Breast epithelium (tissue), 4 donors: ENCODE results near the gene CACNA1E. TPM values are rescaled to one million over a fixed set of nuclear protein-coding genes. Genes with fewer than 3 reads are reported as not detected.

Source experiments
- DNase-seq, 2 donors: peaks; one replicate each; pipeline ENCODE4 v3.0.0-alpha.2; 2019; ENCODE audit warnings: low spot score in 2 of 2
- H3K27ac ChIP-seq, 2 donors: fragments of 200-600 bp; sonication (generic) in 1 of 2; one replicate each; pipeline ENCODE4 v1.5.1; 2016 to 2019; ENCODE audit warnings: mild to moderate bottlenecking in 1 of 2
- H3K27me3 ChIP-seq, 2 donors: fragments of 200-600 bp; sonication (generic) in 1 of 2; one replicate each; pipeline versions ENCODE4 v1.5.1 to v1.6.0; 2017 to 2019; ENCODE audit warnings: control low read depth in 1 of 2, mild to moderate bottlenecking in 1 of 2
- H3K36me3 ChIP-seq: fragments of 200-600 bp; one replicate; pipeline ENCODE4 v1.5.1; 2019
- H3K4me1 ChIP-seq, 2 donors: fragments of 200-600 bp; sonication (generic); one replicate each; pipeline ENCODE4 v1.5.1; 2016 to 2019; ENCODE audit warnings: control low read depth in 1 of 2
- H3K4me3 ChIP-seq, 3 donors: fragments of 200-600 bp; sonication (generic); 1 replicate in 2 of 3; 2 replicates in 1 of 3; pipeline ENCODE4 v1.5.1; 2016 to 2019; ENCODE audit warnings: mild to moderate bottlenecking in 3 of 3, moderate library complexity in 2 of 3
- H3K9me3 ChIP-seq, 2 donors: fragments of 200-600 bp; sonication (generic) in 1 of 2; one replicate each; pipeline ENCODE4 v1.5.1; 2016 to 2019; ENCODE audit warnings: control low read depth in 1 of 2
- POLR2A ChIP-seq: fragments of 450-650 bp; IDR thresholded peaks from one replicate; pipeline ENCODE4 v1.6.1; 2016; ENCODE audit warnings: antibody characterized with exemption, mild to moderate bottlenecking, moderate library complexity
- POLR2AphosphoS5 ChIP-seq, 3 donors: sonication (generic); formaldehyde crosslinking; IDR thresholded peaks; one replicate each; pipeline ENCODE4 v1.6.1; 2017; ENCODE audit warnings: antibody characterized with exemption in 3 of 3
- intact Hi-C: fragments of 100-400 bp; cut with DNase I; formaldehyde crosslinking; loops from one replicate; pipeline ENCODE4 v1.15.1; 2023; ENCODE audit warnings: low total_unique reads
- total RNA-seq, 3 donors: library from RNA; depleted of rRNA; stranded (reverse); fragments of >200 nt; gene quantifications; one replicate each; pipeline ENCODE4 v1.1.0, GENCODE V29; 2016
- TF ChIP-seq, protein P1 (sequence below), 3 donors: fragments of 450-650 bp; IDR thresholded peaks; one replicate each; pipeline ENCODE4 v1.5.1; 2016 to 2017; ENCODE audit warnings: antibody characterized with exemption in 3 of 3, mild to moderate bottlenecking in 3 of 3, moderate library complexity in 3 of 3

The CACNA1E gene
- total RNA-seq, 3 donors from 2014 or later = under 0.01 TPM; not detected in 2

DNA sequence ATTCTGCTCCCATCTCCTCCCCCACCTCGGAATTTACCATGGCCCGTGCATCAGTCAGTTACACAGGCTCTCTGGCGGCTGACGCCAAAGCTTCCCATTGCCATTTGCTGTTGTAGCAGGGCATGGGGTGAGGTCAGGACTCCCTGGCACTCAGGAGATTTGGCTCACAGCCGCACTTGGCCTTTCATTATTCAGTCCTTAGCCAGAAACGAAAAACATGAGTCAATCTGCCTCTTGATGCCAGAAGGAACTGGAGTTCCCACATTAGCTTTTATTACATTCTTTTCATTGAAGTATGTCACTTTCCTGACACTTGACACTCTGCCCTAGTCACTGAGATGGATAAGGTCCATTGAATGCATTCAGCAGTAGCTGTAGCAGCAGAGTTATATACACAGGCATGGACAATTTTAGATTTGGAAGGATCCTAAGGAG is 260.6 kb downstream of the CACNA1E start:
- Histone ChIP-seq H3K4me3 (no peak overlapping the region), H3K9me3 (no peaks in the 10 kb centered on the region), H3K27ac (no peak overlapping the region), H3K36me3 (no peaks in the 10 kb centered on the region), H3K27me3 (no peaks in the 10 kb centered on the region), H3K4me1 (no peaks in the 10 kb centered on the region)
- intact Hi-C loops = no loop called here
- TF ChIP-seq POLR2AphosphoS5 (IDR thresholded peaks at IDR 0.05) (no peak), POLR2A (no peak)
- TF ChIP-seq, protein P1, sequence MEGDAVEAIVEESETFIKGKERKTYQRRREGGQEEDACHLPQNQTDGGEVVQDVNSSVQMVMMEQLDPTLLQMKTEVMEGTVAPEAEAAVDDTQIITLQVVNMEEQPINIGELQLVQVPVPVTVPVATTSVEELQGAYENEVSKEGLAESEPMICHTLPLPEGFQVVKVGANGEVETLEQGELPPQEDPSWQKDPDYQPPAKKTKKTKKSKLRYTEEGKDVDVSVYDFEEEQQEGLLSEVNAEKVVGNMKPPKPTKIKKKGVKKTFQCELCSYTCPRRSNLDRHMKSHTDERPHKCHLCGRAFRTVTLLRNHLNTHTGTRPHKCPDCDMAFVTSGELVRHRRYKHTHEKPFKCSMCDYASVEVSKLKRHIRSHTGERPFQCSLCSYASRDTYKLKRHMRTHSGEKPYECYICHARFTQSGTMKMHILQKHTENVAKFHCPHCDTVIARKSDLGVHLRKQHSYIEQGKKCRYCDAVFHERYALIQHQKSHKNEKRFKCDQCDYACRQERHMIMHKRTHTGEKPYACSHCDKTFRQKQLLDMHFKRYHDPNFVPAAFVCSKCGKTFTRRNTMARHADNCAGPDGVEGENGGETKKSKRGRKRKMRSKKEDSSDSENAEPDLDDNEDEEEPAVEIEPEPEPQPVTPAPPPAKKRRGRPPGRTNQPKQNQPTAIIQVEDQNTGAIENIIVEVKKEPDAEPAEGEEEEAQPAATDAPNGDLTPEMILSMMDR (IDR thresholded peaks at IDR 0.05) = no peak
- DNase-seq = no peak

DNA sequence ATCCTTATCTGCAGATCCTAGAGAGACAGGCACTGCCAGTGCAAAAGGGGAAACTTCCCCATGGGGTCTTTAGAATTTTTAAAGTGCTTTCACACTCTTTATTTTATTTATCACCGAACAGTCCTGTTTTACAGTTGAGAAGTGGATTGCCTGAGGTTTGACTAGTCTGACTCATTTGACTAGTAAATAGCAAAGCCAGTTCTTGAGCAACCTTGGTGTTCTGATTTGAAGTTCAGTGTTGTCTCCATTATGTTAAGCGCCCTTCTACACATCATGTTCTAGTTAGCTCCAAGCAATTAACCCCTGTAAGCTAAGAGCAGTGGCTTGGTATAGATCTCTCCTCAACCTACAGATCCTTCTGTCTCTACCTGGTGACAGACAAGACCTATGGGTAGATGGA is 262.9 kb downstream of the CACNA1E start:
- intact Hi-C loops = no loop called here
- no peak for DNase-seq
- Histone ChIP-seq H3K4me1 (no peaks in the 10 kb centered on the region), H3K36me3 (no peaks in the 10 kb centered on the region), H3K4me3 (no peak overlapping the region), H3K9me3 (no peaks in the 10 kb centered on the region), H3K27me3 (no peaks in the 10 kb centered on the region), H3K27ac (no peak overlapping the region)
- TF ChIP-seq POLR2AphosphoS5 (IDR thresholded peaks at IDR 0.05) (no peak), POLR2A (no peak)
- TF ChIP-seq, protein P1 (IDR thresholded peaks at IDR 0.05) = no peak

DNA sequence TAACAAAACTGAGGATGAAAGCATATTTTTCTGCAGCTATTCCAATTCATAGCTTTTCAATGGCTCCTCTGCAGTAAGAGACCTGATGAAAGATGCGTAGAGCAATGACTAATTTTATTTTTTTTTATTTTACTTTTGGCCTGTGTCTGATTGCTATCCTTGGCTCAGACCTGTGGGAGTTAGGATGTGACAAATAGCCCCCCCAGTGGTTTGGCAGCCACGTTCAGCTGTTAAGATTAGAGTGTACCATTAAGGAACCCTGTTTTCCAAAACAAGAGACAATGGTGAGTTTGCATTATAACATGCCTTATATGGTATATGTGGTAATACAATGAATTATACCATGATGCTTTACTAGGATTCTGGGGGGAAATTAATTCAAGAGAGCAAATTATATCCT is 264.7 kb downstream of the CACNA1E start:
- intact Hi-C loops = no loop called here
- TF ChIP-seq POLR2AphosphoS5 (IDR thresholded peaks at IDR 0.05) (no peak), POLR2A (no peak)
- TF ChIP-seq, protein P1 (IDR thresholded peaks at IDR 0.05) = no peak
- no peaks in the 10 kb centered on the region for H3K36me3 ChIP-seq
- no peak overlapping the region for H3K27ac ChIP-seq
- no peak overlapping the region for H3K4me3 ChIP-seq
- no peak for DNase-seq
- no peaks in the 10 kb centered on the region for H3K4me1 ChIP-seq
- H3K9me3 ChIP-seq = no peaks in the 10 kb centered on the region
- H3K27me3 ChIP-seq = no peaks in the 10 kb centered on the region

DNA sequence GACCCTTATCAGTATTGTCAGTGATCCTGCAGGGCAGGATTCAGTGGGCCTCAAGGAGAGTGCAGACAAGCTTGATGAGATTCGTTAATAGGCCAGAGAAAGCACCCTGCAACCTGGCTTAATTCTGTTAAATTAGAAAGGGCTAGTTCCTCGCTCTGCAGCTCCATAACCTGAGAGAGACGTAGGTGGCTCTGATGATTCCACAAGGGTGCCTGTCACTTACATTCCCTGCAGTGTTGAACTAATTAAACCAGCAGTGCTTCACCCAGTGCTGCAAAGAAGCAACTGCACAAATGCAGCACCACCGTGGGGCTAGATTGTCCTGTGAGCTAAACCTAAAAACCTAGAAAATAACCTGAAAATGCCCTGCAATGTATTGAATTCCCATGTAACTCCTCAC is 270.8 kb downstream of the CACNA1E start:
- no peak for DNase-seq
- H3K36me3 ChIP-seq = no peaks in the 10 kb centered on the region
- H3K4me1 ChIP-seq = no peaks in the 10 kb centered on the region
- no peaks in the 10 kb centered on the region for H3K9me3 ChIP-seq
- H3K27me3 ChIP-seq = no peaks in the 10 kb centered on the region
- no peak overlapping the region for H3K27ac ChIP-seq
- no peak overlapping the region for H3K4me3 ChIP-seq
- intact Hi-C loops = loop anchor here (5.0 kb wide), 1 partner anchor 398 kb away; no protein-coding TSS in a partner anchor
- TF ChIP-seq POLR2A (no peak), POLR2AphosphoS5 (IDR thresholded peaks at IDR 0.05) (no peak)
- TF ChIP-seq, protein P1 (IDR thresholded peaks at IDR 0.05) = no peak

DNA sequence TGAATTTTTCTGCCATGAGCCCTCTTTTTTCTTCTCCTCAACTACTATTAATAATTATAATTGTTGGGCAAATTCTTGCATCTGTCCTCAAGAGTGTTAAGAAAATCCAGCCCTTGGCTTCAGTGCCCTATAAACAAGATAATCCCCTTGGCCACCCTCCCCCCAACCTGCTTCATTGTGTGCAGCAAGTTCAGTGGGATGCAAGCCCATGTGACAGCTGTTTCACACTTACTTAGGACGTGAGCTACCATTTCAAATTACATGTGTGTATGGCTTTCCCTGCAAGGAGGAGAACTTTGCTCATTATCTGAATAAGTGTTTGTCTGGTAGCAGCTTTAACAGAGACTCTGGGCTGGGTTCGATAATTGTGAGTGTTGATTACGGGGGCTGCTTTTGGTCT is 276.2 kb downstream of the CACNA1E start:
- intact Hi-C loops = no loop called here
- no peak overlapping the region for H3K4me3 ChIP-seq
- H3K27me3 ChIP-seq = no peaks in the 10 kb centered on the region
- no peaks in the 10 kb centered on the region for H3K4me1 ChIP-seq
- DNase-seq = no peak
- H3K27ac ChIP-seq = no peak overlapping the region
- TF ChIP-seq POLR2A (no peak), POLR2AphosphoS5 (IDR thresholded peaks at IDR 0.05) (no peak)
- TF ChIP-seq, protein P1 (IDR thresholded peaks at IDR 0.05) = no peak
- H3K36me3 ChIP-seq = no peaks in the 10 kb centered on the region
- H3K9me3 ChIP-seq = no peaks in the 10 kb centered on the region
